Colonic mucosa (tissue), 4 donors: ENCODE data around the gene CASKIN1. TPM values are rescaled to one million over a fixed set of nuclear protein-coding genes. Genes with fewer than 3 reads are reported as not detected.

Experiments used
- DNase-seq: peaks from one replicate; pipeline ENCODE4 v3.0.0-alpha.2; 2020
- H3K27ac ChIP-seq: fragments of 200-600 bp; one replicate; pipeline ENCODE4 v1.8.0; 2021
- H3K27me3 ChIP-seq: fragments of 200-600 bp; one replicate; pipeline ENCODE4 v1.8.0; 2021
- H3K36me3 ChIP-seq: fragments of 200-600 bp; one replicate; pipeline ENCODE4 v1.8.0; 2021
- H3K4me1 ChIP-seq: fragments of 200-600 bp; one replicate; pipeline ENCODE4 v1.8.0; 2021; ENCODE audit warnings: mild to moderate bottlenecking
- H3K4me3 ChIP-seq: fragments of 200-600 bp; one replicate; pipeline ENCODE4 v1.8.0; 2021
- H3K9ac ChIP-seq, 2 donors: one replicate each; pipeline ENCODE4 v1.7.0; 2013; ENCODE audit warnings: control low read depth in 2 of 2, low read depth in 2 of 2, low read length in 2 of 2
- H3K9me3 ChIP-seq: fragments of 200-600 bp; one replicate; pipeline ENCODE4 v1.8.0; 2021
- CTCF ChIP-seq: fragments of 200-600 bp; IDR thresholded peaks from one replicate; pipeline ENCODE4 v1.8.0; 2022; ENCODE audit warnings: antibody characterized with exemption, mild to moderate bottlenecking
- intact Hi-C: fragments of 100-400 bp; cut with DNase I; formaldehyde crosslinking; loops from one replicate; pipeline ENCODE4 v1.14.1; 2022
- total RNA-seq, 2 donors: library from RNA; stranded (reverse); fragmentation: NEBNext Ultra II Directional in 1 of 2; extraction: Animal tissue kit (Norgen Biotek cat#: 25700) in 1 of 2; gene quantifications; one replicate each; pipeline ENCODE4 v1.2.1, GENCODE V29; 2021
- donor health status: healthy.
- donor health status: DM: no; HTN: no; CAD: no.
- donor health status: DM: no; HTN: no; CAD: no.

CASKIN1 gene
- total RNA-seq, 2 donors from 2014 or later: 0.07 to 0.27 TPM

DNA sequence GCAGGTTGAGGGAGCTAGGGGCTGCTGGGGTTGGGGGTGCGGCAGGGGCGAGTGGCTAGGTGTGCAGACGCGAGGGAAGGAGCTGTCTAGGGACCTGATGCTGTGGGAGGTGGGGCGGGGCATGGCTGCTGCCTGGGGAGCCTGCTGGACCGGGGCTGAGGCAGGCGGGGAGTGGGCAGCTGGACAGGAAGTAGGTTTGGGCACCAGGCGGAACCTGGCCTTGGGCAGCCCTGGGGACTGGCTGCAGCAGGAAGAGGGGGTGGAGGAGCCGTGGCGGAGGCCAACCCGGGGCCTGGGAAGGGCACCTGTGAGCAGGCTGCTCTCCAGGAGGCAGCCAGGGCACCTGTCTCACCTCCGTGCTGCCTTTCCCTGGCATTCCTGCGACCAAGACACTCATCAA lies 34.0 kb upstream of the CASKIN1 start:
- Histone ChIP-seq H3K9me3 (no peaks in the 10 kb centered on the region), H3K27ac (no peak overlapping the region), H3K36me3 (peaks cover 34% of the 10 kb centered on the region), H3K27me3 (no peaks in the 10 kb centered on the region), H3K4me3 (no peak overlapping the region), H3K9ac (no peak overlapping the region), H3K4me1 (no peaks in the 10 kb centered on the region)
- no peak for TF ChIP-seq CTCF
- intact Hi-C loops: no loop called here
- no peak for DNase-seq

GRCh38 chr16:2229632-2230250 lies 33.3 kb upstream of the CASKIN1 start:
- DNase-seq: no peak
- intact Hi-C loops: no loop called here
- H3K36me3 ChIP-seq: peaks cover 32% of the 10 kb centered on the region

DNA sequence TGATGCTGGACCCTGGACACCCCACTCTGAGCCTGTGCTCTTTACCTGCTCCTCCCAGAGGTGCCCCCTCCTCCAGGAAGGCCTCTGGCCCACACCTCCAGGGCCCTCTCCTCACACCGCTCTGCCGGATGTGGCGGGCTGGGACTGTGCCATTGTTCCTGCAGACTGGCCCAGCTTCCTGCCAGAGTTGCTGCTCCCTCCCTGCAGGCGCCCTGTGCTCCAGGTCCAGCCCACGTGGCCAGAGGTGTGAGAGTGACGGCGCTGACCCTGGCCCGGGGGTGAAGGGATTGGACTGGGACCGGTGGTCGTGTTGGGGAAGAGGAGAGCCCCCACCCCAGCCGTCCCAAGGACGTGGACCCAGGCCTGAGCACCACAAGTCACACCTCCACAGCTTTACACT lies 32.7 kb upstream of the CASKIN1 start:
- Histone ChIP-seq H3K27ac (no peak overlapping the region), H3K4me3 (no peak overlapping the region), H3K27me3 (no peaks in the 10 kb centered on the region), H3K9ac (no peak overlapping the region), H3K9me3 (no peaks in the 10 kb centered on the region), H3K4me1 (no peaks in the 10 kb centered on the region), H3K36me3 (peaks cover 27% of the 10 kb centered on the region)
- no peak for TF ChIP-seq CTCF
- no peak for DNase-seq
- intact Hi-C loops: no loop called here

More at GRCh38 chr16:2229632-2230250, 33.3 kb upstream of the CASKIN1 start:
- Histone ChIP-seq H3K27ac (no peak overlapping the region), H3K9ac (no peak overlapping the region), H3K4me3 (no peak overlapping the region), H3K4me1 (no peaks in the 10 kb centered on the region), H3K27me3 (no peaks in the 10 kb centered on the region), H3K9me3 (no peaks in the 10 kb centered on the region)
- TF ChIP-seq CTCF: no peak

DNA sequence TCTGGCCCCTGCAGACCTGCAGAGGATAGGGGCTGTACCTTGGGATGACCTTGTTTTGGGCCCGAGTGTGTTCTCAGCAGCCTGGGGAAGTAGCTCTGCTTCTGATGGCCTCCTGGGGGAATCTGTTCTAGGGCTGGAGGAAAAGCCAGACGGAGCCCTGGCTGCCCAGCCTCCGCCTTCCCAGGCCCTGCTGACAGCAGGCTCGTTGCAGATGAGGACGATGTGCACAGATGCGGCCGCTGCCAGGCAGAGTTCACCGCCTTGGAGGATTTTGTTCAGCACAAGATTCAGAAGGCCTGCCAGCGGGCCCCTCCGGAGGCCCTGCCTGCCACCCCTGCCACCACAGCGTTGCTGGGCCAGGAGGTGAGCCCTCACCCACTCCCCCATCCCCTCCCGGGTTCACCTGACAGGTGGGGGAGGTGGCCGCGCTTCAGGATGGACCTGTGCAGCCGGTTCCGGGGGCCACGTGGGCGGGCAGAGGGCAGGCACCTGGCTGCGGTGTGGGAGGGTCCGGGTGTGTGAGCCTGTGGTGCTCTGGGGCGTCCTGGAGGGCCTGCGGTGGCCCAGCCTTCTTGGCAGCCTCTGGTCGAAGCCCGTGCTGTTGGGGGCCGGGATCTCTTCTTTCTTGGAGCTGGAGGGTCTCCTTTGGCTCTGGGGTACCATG lies 31.9 kb upstream of the CASKIN1 start:
- Histone ChIP-seq H3K9me3 (no peaks in the 10 kb centered on the region), H3K4me1 (no peaks in the 10 kb centered on the region), H3K36me3 (peaks cover 26% of the 10 kb centered on the region), H3K27me3 (no peaks in the 10 kb centered on the region), H3K27ac (no peak overlapping the region), H3K9ac (peak overlapping the region in 1 of 2 donors; percentile 14), H3K4me3 (no peak overlapping the region)
- DNase-seq: no peak
- intact Hi-C loops: no loop called here
- TF ChIP-seq CTCF: no peak

DNA sequence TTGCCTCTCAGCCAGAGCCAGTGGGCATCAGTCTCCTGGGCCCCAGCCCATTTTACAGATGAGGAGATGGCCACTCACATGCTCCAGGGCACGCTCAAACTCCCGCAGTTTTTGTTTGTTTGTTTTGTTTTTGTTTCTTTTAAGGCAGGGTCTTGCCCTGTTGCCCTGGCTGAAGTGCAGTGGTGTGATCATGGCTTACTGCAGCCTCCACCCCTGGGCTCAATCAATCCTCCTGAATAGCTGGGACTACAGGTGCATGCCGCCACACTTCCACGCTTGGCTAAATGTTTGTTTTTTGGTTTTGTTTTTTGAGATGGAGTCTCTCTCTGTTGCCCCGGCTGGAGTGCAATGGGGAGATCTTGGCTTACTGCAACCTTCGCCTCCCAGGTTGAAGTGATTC lies 30.5 kb upstream of the CASKIN1 start:
- Histone ChIP-seq H3K9ac (no peak overlapping the region), H3K27ac (no peak overlapping the region), H3K4me1 (no peaks in the 10 kb centered on the region), H3K36me3 (peaks cover 12% of the 10 kb centered on the region), H3K4me3 (no peak overlapping the region), H3K9me3 (no peaks in the 10 kb centered on the region), H3K27me3 (no peaks in the 10 kb centered on the region)
- TF ChIP-seq CTCF: no peak
- DNase-seq: no peak
- intact Hi-C loops: no loop called here
